GM18858 (cell line): ENCODE results near the gene KIAA1191.
"Not testable (repeated sequence)": the region's sequence is repeated elsewhere in the genome, so short reads cannot be mapped to it uniquely, and the experiment has no call there.

Experiments used
- ATAC-seq: cut with Tn5 transposase; IDR thresholded peaks from one replicate; pipeline ENCODE4 v1.9.1; 2021; ENCODE audit not compliant: unreplicated experiment

The KIAA1191 gene

GRCh38 chr5:176361437-176362232 lies at the start of gene KIAA1191:
TSS of gene KIAA1191 (minus strand) at chr5:176361764. CDS start at chr5:176359508, 2,256 bp downstream.
- ATAC-seq = peak; percentile 73

- no peak for ATAC-seq
These were observed 49.1 kb upstream of the KIAA1191 start for GRCh38 chr5:176410486-176411180.

GRCh38 chr5:176409765-176410164 lies 48.2 kb upstream of the KIAA1191 start:
- no peak for ATAC-seq

GRCh38 chr5:176408590-176408989 lies 47.0 kb upstream of the KIAA1191 start:
- no peak for ATAC-seq

- ATAC-seq = not testable (repeated sequence)
These were observed 46.6 kb upstream of the KIAA1191 start for GRCh38 chr5:176408252-176408573.

- no peak for ATAC-seq
These were observed 46.1 kb upstream of the KIAA1191 start for GRCh38 chr5:176407456-176408251.

- ATAC-seq = no peak
These were observed 45.0 kb upstream of the KIAA1191 start for GRCh38 chr5:176406436-176407052.

- no peak for ATAC-seq
These were observed 44.3 kb upstream of the KIAA1191 start for GRCh38 chr5:176405656-176406435.

- ATAC-seq = no peak
These were observed 40.0 kb upstream of the KIAA1191 start for GRCh38 chr5:176401281-176402205.

GRCh38 chr5:176400382-176401156 lies 39.0 kb upstream of the KIAA1191 start:
- no peak for ATAC-seq

GRCh38 chr5:176397736-176398420 lies 36.3 kb upstream of the KIAA1191 start:
- no peak for ATAC-seq

GRCh38 chr5:176396330-176396729 lies 34.8 kb upstream of the KIAA1191 start:
- ATAC-seq = no peak

GRCh38 chr5:176394881-176395675 lies 33.5 kb upstream of the KIAA1191 start:
- no peak for ATAC-seq

- ATAC-seq = no peak
These were observed 32.5 kb upstream of the KIAA1191 start for GRCh38 chr5:176394096-176394495.

- ATAC-seq = no peak
These were observed 31.0 kb upstream of the KIAA1191 start for GRCh38 chr5:176392526-176392925.

- ATAC-seq = no peak
These were observed 30.4 kb upstream of the KIAA1191 start for GRCh38 chr5:176391999-176392398.

GRCh38 chr5:176391479-176391878 lies 29.9 kb upstream of the KIAA1191 start:
- no peak for ATAC-seq
